GM19193 (cell line): Measurements from ENCODE around the gene LATS2.

Experiments
- POLR2A ChIP-seq: IDR thresholded peaks from 4 replicates; pipeline ENCODE4 v1.6.1; 2011; ENCODE audit not compliant: insufficient read depth, insufficient read length; ENCODE audit errors: extremely low read depth

The LATS2 gene

DNA sequence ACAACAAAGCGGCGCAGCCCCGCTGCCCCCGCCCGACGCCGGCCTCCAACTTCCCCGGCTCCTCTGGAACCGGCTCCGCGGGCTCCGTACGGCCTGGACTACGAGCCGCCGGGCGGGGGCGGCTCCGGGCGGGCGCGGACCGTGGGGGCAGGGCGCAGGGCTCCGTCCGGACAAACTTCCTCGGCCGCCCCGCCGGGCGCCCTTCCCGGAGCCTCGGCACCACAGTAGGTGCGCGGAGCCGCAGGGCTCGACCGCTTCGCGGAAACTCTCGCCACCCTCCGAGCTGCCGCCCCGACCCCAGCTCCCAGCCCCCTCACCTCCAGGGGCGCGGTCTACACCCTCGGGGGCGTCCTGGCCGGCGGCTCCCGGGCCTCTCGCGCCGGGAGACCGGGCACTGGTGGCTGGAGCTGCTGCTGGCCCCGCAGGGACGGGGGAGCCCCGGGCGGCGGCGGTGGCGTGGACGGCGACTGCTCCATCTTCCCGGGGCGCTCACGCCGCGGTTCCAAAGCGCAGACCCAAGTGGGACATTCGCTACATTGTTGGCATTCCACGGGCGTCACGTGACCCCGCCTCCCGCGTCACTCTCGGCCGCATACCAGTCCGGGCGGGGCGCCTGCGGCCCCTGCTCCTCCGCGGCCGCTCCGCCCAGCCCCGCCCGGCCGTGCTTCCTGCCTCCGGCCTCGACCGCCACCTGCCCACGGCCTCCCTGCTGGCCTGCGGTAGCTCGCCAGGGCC is at the start of gene LATS2:
Gene LATS2, minus strand, starts transcription at position 558 of the 735 bp plus-strand sequence. CDS start 15,560 bp downstream, outside the sequence.
- peak; percentile 67 for TF ChIP-seq POLR2A

DNA sequence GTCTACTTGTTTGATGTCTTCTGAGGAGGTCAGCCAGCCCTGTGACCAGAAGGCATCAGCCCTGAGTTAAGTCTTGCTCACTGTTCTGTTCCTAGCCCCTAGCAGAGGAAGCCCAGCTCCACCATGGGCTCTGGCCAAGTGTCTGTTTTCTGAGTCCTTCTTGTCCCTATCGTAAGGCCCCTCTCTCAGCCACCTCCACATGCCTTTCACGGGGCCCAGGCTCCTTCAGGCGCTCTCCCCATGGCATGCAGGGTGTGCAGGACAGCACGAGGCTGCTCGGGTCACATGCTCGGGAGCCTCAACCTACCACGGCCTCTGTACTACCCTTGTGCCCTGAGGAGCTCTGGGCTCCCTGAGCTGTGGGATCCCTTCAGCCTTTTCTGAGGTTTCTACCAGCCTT is 47.8 kb upstream of the LATS2 start:
- no peak for TF ChIP-seq POLR2A

DNA sequence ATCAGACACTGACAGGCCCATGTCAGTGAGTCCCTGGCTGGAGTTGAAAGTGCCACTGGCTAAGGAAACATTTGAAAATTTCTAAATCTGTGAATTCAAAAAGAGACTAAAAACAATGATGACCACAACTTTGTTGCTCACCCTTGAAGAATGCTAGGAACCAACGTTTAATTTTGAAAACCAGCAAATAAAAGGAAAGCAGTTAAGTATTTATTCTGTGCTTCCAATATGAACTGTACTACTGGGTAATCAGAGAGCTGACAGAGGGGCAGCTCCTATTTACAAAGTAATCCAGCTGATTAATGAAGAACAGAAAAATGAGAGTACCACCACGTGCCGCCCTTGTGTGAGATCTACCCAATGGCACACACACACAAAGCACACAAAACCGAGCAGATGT is 44.7 kb upstream of the LATS2 start:
- no peak for TF ChIP-seq POLR2A

DNA sequence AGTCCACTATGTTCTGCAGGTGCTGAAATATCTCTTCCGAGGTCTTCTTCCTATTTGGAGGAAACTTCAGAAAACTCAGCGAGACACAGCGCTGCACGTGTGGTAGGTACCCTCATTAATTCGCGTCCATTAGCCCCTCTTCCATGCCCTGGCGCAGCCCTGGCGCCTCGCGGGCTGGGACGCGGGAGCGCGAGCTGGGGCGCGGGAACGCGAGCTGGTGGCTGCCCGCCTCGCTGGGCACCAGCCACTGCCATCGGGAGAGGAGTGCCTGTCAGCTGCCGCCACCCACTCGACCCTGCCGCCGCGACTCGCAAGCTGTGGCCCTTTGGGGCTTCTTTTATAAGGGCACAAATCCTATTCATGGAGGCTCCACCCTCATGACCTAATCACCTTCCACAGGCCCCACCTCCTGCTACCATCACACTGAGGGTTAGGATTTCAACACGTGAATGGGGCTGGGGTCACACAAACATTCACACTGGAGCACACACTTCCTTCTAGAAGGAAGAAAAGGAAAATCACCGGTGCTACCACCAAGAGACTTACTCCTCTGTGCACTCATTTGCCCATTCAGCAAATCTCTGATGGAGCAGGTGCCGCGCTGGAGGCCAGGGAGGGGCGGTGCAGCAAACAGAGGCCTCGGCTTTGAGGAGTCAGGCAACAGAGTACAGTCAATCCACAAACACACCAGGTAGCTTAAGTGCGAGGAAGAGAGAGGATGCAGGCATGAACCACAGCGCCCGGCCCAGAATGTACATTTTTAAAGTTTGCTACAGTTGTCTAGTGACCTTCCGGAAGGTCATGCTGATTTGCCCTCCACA is 43.0 kb upstream of the LATS2 start:
- TF ChIP-seq POLR2A, result no peak

GRCh38 chr13:21101865-21102576 is 40.6 kb upstream of the LATS2 start:
- TF ChIP-seq POLR2A, result no peak

- no peak for TF ChIP-seq POLR2A
Measured at GRCh38 chr13:21100994-21101757, 39.8 kb upstream of the LATS2 start.

DNA sequence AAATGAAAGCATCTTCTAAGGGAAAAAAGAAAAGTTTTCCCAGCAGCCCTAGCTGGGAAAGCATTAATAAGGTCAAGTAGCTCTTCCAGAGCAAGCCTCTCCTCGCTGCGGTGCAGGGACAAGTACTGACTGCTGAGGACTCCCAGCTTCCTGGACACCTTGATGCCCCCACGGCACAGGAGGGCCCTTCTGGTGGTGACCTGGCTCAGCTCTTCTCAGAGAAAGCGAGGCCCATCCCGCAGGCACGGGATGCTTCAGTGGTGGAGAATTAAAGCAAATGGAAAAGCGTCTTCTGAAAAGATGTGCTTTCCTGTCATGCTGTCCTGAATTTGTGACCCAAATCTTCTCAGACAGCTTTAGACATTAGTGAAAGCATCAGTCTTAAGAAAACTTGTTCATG is 38.8 kb upstream of the LATS2 start:
- no peak for TF ChIP-seq POLR2A

- no peak for TF ChIP-seq POLR2A
Measured at GRCh38 chr13:21095311-21095710, 33.9 kb upstream of the LATS2 start.

DNA sequence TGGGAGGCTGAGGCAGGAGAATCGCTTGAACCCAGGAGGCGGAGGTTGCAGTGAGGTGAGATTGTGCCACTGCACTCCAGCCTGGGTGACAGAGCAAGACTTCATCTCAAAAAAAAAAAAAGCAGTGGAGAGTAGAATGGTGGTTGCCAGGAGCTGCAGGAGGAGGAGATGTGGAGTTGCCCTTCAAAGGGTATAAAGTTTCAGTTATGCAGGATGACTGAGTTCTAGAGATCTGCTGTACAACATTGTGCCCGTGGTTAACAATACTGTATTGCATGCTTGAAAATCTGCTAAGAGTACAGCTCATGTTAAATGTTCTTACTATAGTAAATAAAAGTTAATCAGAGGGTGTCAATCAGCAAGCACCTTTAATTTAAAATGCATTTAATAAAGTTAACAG is 28.4 kb upstream of the LATS2 start:
- TF ChIP-seq POLR2A, result no peak

- no peak for TF ChIP-seq POLR2A
Measured at GRCh38 chr13:21088534-21088933, 27.1 kb upstream of the LATS2 start.

GRCh38 chr13:21086929-21087328 is 25.5 kb upstream of the LATS2 start:
- TF ChIP-seq POLR2A, result no peak

GRCh38 chr13:21081926-21082325 is 20.5 kb upstream of the LATS2 start:
- no peak for TF ChIP-seq POLR2A

GRCh38 chr13:21080593-21080891 is 19.2 kb upstream of the LATS2 start:
- TF ChIP-seq POLR2A, result no peak

DNA sequence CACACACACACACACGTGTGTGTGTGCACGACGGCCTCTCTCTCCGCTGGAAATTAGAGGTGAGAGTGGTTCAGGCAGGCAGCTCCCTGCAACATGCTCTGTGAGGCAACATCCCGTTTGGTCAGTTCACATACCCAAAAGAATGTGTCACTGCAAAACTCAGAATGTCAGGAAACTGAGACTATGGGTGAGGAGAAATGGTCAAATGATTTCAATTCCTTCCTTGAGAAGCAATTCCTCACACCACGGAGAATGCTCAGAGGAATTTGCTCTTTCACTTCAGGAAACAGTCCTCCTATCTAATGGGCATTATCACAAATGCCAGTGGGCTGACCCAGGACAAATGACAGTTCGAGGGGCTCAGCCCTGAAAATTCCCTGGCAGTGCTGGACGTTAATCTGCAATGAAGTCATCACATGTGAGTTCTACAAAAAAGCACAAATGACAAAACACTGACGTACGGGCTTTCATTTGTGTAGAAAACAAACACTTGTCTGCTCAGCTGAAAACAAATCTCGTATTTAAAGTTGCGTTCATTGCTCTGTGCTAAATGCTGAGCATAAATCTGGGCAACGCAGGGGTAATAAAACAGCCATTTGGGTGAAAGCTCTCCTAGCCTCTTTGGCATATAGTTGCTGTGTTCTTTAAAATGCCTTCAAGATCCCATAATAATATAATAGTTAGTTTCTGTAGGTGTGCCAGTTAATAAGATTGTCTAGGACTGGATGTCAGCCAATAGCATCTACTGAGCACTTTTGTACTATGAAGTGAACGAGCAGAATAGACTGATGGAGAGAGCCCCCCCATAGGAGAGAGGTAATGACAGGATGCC is 18.6 kb upstream of the LATS2 start:
- TF ChIP-seq POLR2A, result no peak
